ENCODE results near the gene CTBP2.

DNA sequence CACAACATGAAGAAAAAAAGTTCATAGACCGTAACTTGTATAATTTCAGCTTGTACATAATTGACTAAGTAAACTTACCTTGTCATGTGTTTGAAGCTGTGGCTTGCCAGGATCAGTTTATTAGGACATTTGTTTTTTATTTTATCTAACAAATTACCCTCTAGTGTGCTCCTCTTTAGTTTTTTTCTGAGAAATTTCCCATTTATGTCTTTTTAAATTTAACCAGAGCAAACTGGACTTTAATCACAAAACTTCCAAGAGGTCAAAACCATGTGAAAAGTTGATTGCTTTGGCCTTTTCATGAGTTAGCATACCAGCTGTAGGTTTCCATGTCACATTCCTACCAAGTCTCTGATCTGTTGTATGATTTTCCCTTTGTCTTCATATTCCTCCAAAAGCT lies 176.0 kb downstream of the CTBP2 start:
- no peak for TF ChIP-seq ZFX (IDR thresholded peaks at IDR 0.05)
- TF ChIP-seq, protein P1, sequence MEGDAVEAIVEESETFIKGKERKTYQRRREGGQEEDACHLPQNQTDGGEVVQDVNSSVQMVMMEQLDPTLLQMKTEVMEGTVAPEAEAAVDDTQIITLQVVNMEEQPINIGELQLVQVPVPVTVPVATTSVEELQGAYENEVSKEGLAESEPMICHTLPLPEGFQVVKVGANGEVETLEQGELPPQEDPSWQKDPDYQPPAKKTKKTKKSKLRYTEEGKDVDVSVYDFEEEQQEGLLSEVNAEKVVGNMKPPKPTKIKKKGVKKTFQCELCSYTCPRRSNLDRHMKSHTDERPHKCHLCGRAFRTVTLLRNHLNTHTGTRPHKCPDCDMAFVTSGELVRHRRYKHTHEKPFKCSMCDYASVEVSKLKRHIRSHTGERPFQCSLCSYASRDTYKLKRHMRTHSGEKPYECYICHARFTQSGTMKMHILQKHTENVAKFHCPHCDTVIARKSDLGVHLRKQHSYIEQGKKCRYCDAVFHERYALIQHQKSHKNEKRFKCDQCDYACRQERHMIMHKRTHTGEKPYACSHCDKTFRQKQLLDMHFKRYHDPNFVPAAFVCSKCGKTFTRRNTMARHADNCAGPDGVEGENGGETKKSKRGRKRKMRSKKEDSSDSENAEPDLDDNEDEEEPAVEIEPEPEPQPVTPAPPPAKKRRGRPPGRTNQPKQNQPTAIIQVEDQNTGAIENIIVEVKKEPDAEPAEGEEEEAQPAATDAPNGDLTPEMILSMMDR (conservative IDR thresholded peaks at IDR 0.05), result no peak

Measured in C4-2B (cell line).